Immature natural killer cell (primary cell): ENCODE data around the gene EXOSC6. TPM values are rescaled to one million over a fixed set of nuclear protein-coding genes. Genes with fewer than 3 reads are reported as not detected.
"Not testable (repeated sequence)": the region's sequence is repeated elsewhere in the genome, so short reads cannot be mapped to it uniquely, and the experiment has no call there.

Source experiments
- DNase-seq, 3 donors: peaks; one replicate each; pipeline ENCODE4 v3.0.0; 2022; ENCODE audit warnings: mixed read lengths in 1 of 3
- H3K27ac Mint-ChIP-seq, 6 donors: one replicate each; pipeline ENCODE4 v1.8.0; 2020; ENCODE audit warnings: mixed read lengths in 6 of 6, mild to moderate bottlenecking in 5 of 6, inconsistent platforms in 4 of 6, moderate library complexity in 3 of 6
- H3K27me3 Mint-ChIP-seq, 3 donors: one replicate each; pipeline ENCODE4 v1.8.0; 2020 to 2021; ENCODE audit warnings: low read depth in 3 of 3, mild to moderate bottlenecking in 3 of 3, mixed read lengths in 3 of 3, moderate library complexity in 3 of 3, inconsistent platforms in 1 of 3
- H3K36me3 Mint-ChIP-seq, 3 donors: one replicate each; pipeline ENCODE4 v1.8.0; 2020; ENCODE audit warnings: mixed read lengths in 3 of 3, inconsistent platforms in 2 of 3, mild to moderate bottlenecking in 2 of 3
- H3K4me1 Mint-ChIP-seq, 2 donors: one replicate each; pipeline ENCODE4 v1.8.0; 2020; ENCODE audit warnings: inconsistent platforms in 2 of 2, mild to moderate bottlenecking in 2 of 2, mixed read lengths in 2 of 2, moderate library complexity in 1 of 2
- H3K4me3 Mint-ChIP-seq, 5 donors: one replicate each; pipeline ENCODE4 v1.8.0; 2020; ENCODE audit warnings: mild to moderate bottlenecking in 5 of 5, mixed read lengths in 5 of 5, inconsistent platforms in 3 of 5, moderate library complexity in 3 of 5
- H3K9me3 Mint-ChIP-seq, 6 donors: one replicate each; pipeline ENCODE4 v1.8.0; 2020; ENCODE audit warnings: mild to moderate bottlenecking in 6 of 6, mixed read lengths in 6 of 6, inconsistent platforms in 4 of 6, moderate library complexity in 3 of 6
- polyA plus RNA-seq, 3 donors: library from polyadenylated mRNA; unstranded; fragments of 300-500 nt; fragmentation: Illumina TruSeq; gene quantifications; one replicate each; pipeline ENCODE4 v1.2.3, GENCODE V29; 2021

EXOSC6 gene
- polyA plus RNA-seq, 3 donors from 2014 or later: 3.9 to 11.8 (median 5.9) TPM

GRCh38 chr16:70250748-70251628 lies 752 bp downstream of the EXOSC6 start:
- peak overlapping the region; percentile 69 to 83 (median 77) for H3K4me3 Mint-ChIP-seq
- no peaks in the 10 kb centered on the region for H3K9me3 Mint-ChIP-seq
- peaks cover 0 to 6% (median 2%) of the 10 kb centered on the region in 3 donors for H3K27me3 Mint-ChIP-seq
- peak overlapping the region in 4 of 6 donors; percentile 69 to 81 (median 79) for H3K27ac Mint-ChIP-seq
- H3K36me3 Mint-ChIP-seq: no peaks in the 10 kb centered on the region
- H3K4me1 Mint-ChIP-seq: peaks cover 23 to 38% of the 10 kb centered on the region in 2 donors
- DNase-seq: no peak

DNA sequence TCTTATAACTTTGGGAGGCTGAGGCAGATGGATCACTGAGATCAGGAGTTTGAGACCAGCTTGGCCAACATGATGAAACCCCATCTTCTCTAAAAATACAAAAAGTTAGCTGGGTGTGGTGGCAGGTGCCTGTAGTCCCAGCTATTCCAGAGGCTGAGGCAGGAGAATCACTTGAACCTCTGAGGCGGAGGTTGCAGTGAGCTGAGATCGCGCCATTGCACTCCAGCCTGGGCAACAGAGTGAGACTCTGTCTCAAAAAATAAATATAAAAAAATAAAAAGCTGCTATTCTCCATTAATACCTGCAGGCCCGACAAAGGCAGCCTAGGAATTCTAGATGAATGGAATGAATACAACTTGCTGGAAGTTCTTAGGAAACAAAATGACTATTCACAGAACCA lies 2.0 kb downstream of the EXOSC6 start:
- not testable (repeated sequence) for H3K27me3 Mint-ChIP-seq, H3K36me3 Mint-ChIP-seq, H3K9me3 Mint-ChIP-seq, DNase-seq
- H3K27ac Mint-ChIP-seq: peak overlapping the region in 5 of 6 donors; percentile 53 to 82 (median 71)
- peak overlapping the region in 4 of 5 donors; percentile 44 to 75 (median 56) for H3K4me3 Mint-ChIP-seq
- peaks cover 23 to 40% of the 10 kb centered on the region in 2 donors for H3K4me1 Mint-ChIP-seq

GRCh38 chr16:70238773-70239172 lies 13.0 kb downstream of the EXOSC6 start:
- H3K36me3 Mint-ChIP-seq, H3K9me3 Mint-ChIP-seq, H3K4me1 Mint-ChIP-seq, H3K27me3 Mint-ChIP-seq, DNase-seq, H3K4me3 Mint-ChIP-seq: not testable (repeated sequence)
- peak overlapping the region in 2 of 6 donors; percentile 9 to 54 for H3K27ac Mint-ChIP-seq

DNA sequence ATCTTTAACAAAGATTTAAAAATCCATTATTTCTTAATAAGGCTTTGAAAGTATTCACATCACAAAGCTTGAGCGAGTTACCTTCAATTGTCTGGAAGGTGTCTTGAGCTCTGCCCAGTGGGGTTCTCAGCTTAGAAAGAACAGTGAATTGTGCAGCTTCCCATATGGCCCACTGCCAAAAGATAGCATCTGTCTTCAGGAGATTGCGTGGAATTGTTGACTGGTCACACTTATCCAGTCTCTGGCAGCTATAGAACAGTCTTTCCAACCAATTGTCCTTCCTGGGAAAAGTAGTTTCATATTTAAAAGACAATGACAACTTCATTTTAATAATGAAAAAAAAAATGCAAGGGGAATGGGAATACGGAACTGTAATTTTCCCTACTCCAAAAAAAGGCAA lies 19.9 kb downstream of the EXOSC6 start:
- peaks cover 4 to 16% (median 6%) of the 10 kb centered on the region in 3 donors for H3K36me3 Mint-ChIP-seq
- H3K9me3 Mint-ChIP-seq, H3K27me3 Mint-ChIP-seq, H3K4me1 Mint-ChIP-seq, H3K27ac Mint-ChIP-seq, H3K4me3 Mint-ChIP-seq, DNase-seq: not testable (repeated sequence)

DNA sequence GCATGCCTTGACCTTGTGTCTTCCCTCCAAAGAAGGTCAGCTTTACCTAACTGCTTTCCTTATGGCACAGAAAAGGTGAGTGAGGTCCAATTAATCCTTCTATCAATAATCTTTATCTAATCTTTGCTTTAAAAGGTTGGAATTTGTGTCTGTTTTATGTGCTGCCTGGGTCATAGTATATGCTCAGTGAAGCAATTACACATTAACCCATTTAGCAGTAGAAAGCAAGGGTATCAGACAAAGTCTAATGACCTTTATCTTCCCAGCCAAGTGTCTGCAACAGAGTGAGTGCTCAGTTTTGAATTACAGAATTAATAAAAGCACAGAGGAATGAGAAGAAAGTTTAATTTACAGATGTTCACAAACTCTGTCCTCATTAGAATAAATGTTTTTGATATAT lies 25.7 kb downstream of the EXOSC6 start:
- not testable (repeated sequence) for H3K4me1 Mint-ChIP-seq

GRCh38 chr16:70225430-70225829 lies 26.3 kb downstream of the EXOSC6 start:
- H3K4me1 Mint-ChIP-seq, H3K9me3 Mint-ChIP-seq, H3K4me3 Mint-ChIP-seq, DNase-seq, H3K27me3 Mint-ChIP-seq, H3K27ac Mint-ChIP-seq: not testable (repeated sequence)
- H3K36me3 Mint-ChIP-seq: peaks cover 3 to 17% (median 3%) of the 10 kb centered on the region in 3 donors

More for the DNA sequence above, 25.7 kb downstream of the EXOSC6 start:
- not testable (repeated sequence) for H3K27me3 Mint-ChIP-seq, DNase-seq, H3K4me3 Mint-ChIP-seq, H3K9me3 Mint-ChIP-seq
- H3K27ac Mint-ChIP-seq: peak overlapping the region in 1 of 6 donors; percentile 28
- peaks cover 3 to 16% (median 3%) of the 10 kb centered on the region in 3 donors for H3K36me3 Mint-ChIP-seq

DNA sequence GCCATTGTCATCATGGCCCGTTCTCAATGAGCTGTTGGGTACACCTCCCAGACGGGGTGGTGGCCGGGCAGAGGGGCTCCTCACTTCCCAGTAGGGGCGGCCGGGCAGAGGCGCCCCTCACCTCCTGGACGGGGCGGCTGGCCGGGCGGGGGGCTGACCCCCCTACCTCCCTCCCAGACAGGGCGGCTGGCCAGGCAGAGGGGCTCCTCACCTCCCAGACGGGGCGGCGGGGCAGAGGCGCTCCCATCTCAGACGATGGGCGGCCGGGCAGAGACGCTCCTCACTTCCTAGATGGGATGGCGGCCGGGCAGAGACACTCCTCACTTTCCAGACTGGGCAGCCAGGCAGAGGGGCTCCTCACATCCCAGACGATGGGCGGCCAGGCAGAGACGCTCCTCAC lies 27.1 kb downstream of the EXOSC6 start:
- not testable (repeated sequence) for H3K4me3 Mint-ChIP-seq

DNA sequence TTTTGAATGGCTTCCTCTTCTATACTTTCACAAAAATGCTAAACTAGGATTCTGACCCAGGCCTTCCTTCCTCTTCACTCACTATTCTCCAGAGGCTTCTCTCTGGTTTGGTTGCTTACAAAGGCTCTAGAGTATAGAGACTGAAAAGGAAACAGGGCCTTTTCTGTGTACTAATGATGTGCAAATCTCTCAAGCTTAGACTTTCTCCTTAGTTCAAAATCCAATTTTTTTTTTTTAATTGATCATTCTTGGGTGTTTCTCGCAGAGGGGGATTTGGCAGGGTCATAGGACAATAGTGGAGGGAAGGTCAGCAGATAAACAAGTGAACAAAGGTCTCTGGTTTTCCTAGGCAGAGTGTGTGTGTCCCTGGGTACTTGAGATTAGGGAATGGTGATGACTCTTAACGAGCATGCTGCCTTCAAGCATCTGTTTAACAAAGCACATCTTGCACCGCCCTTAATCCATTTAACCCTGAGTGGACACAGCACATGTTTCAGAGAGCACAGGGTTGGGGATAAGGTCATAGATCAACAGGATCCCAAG lies 27.7 kb downstream of the EXOSC6 start:
- peak overlapping the region in 3 of 6 donors; percentile 56 to 87 (median 72) for H3K27ac Mint-ChIP-seq
- not testable (repeated sequence) for H3K27me3 Mint-ChIP-seq, H3K4me1 Mint-ChIP-seq

More for the DNA sequence above, 27.1 kb downstream of the EXOSC6 start:
- peaks cover 3 to 21% (median 3%) of the 10 kb centered on the region in 3 donors for H3K36me3 Mint-ChIP-seq
- DNase-seq, H3K9me3 Mint-ChIP-seq, H3K4me1 Mint-ChIP-seq, H3K27ac Mint-ChIP-seq, H3K27me3 Mint-ChIP-seq: not testable (repeated sequence)

GRCh38 chr16:70223216-70223615 lies 28.5 kb downstream of the EXOSC6 start:
- not testable (repeated sequence) for H3K4me1 Mint-ChIP-seq, H3K27me3 Mint-ChIP-seq, H3K9me3 Mint-ChIP-seq, H3K4me3 Mint-ChIP-seq, DNase-seq
- peak overlapping the region in 2 of 6 donors; percentile 72 to 87 for H3K27ac Mint-ChIP-seq
- H3K36me3 Mint-ChIP-seq: peaks cover 0 to 22% (median 3%) of the 10 kb centered on the region in 3 donors

More for the DNA sequence above, 27.7 kb downstream of the EXOSC6 start:
- not testable (repeated sequence) for H3K4me3 Mint-ChIP-seq, H3K9me3 Mint-ChIP-seq, DNase-seq
- peaks cover 1 to 24% (median 3%) of the 10 kb centered on the region in 3 donors for H3K36me3 Mint-ChIP-seq

DNA sequence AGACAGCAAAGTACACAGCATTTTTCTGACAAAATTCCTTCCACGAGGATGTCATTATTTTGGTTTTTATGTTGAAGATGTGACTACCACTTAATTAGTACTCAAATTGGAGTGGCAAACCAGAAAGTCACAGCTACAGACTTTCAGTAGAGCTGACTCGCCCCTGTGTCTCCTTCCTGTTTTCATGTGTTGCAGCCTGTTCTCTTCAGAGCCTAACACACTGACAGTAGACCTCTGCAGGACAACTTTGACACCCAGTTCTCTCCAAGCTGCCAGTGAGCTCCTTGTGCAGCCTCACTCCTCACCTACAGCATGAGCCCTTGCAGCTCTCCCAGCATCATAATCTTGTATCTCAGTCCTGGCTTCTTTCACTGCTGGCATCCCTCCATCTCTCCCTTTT lies 29.2 kb downstream of the EXOSC6 start:
- H3K36me3 Mint-ChIP-seq: peaks cover 0 to 22% (median 3%) of the 10 kb centered on the region in 3 donors
- H3K9me3 Mint-ChIP-seq, H3K4me1 Mint-ChIP-seq, H3K4me3 Mint-ChIP-seq, DNase-seq, H3K27me3 Mint-ChIP-seq: not testable (repeated sequence)
- H3K27ac Mint-ChIP-seq: peak overlapping the region in 2 of 6 donors; percentile 40 to 56

DNA sequence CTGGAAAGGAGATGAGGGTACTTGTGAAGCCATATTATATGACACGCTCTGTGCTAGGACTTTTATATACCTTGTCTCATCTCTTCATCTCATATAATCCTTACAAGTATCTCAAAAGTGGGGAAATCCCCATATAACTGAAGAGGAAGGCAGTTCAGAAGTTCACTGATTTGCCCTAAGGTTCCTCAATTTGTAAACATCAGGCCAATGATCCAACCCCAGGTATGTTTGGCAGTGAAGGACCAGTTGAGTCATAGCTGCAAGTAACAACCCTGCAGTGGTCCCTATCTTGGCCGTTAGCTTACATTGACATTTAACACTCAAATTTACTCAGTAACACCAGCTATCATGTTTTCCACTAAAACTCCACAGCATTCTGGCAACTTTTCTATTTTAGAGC lies 33.2 kb downstream of the EXOSC6 start:
- peaks cover 0 to 18% (median 3%) of the 10 kb centered on the region in 3 donors for H3K36me3 Mint-ChIP-seq
- H3K27ac Mint-ChIP-seq, DNase-seq, H3K27me3 Mint-ChIP-seq, H3K4me1 Mint-ChIP-seq, H3K9me3 Mint-ChIP-seq, H3K4me3 Mint-ChIP-seq: not testable (repeated sequence)

- not testable (repeated sequence) for H3K27me3 Mint-ChIP-seq, H3K4me3 Mint-ChIP-seq, H3K27ac Mint-ChIP-seq, H3K4me1 Mint-ChIP-seq, DNase-seq, H3K9me3 Mint-ChIP-seq
- H3K36me3 Mint-ChIP-seq: peaks cover 0 to 12% (median 6%) of the 10 kb centered on the region in 3 donors
Measured at GRCh38 chr16:70206382-70206781, 45.4 kb downstream of the EXOSC6 start.

DNA sequence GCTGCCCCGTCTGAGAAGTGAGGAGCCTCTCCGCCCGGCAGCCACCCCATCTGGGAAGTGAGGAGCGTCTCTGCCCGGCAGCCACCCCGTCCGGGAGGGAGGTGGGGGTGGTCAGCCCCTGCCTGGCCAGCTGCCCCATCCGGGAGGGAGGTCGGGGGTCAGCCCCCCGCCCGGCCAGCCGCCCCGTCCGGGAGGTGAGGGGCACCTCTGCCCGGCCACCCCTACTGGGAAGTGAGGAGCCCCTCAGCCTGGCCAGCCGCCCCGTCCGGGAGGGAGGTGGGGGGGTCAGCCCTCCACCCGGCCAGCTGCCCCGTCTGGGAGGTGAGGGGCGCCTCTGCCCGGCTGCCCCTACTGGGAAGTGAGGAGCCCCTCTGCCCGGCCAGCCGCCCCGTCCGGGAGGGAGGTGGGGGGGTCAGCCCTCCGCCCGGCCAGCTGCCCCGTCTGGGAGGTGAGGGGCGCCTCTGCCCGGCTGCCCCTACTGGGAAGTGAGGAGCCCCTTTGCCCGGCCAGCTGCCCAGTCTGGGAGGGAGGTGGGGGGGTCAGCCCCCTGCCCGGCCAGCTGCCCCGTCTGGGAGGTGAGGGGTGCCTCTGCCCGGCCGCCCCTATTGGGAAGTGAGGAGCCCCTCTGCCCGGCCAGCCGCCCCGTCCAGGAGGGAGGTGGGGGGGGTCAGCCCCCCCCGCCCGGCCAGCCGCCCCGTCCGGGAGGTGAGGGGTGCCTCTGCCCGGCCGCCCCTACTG lies 46.9 kb downstream of the EXOSC6 start:
- H3K36me3 Mint-ChIP-seq: peaks cover 0 to 11% (median 5%) of the 10 kb centered on the region in 3 donors
- H3K9me3 Mint-ChIP-seq, H3K27ac Mint-ChIP-seq, DNase-seq, H3K4me1 Mint-ChIP-seq, H3K27me3 Mint-ChIP-seq, H3K4me3 Mint-ChIP-seq: not testable (repeated sequence)

DNA sequence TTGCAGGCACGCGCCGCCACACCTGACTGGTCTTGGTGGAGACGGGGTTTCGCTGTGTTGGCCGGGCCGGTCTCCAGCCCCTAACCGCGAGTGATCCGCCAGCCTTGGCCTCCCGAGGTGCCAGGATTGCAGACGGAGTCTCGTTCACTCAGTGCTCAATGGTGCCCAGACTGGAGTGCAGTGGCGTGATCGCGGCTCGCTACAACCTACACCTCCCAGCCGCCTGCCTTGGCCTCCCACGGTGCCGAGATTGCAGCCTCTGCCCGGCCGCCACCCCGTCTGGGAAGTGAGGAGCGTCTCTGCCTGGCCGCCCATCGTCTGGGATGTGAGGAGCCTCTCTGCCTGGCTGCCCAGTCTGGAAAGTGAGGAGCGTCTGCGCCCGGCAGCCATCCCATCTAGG lies 47.7 kb downstream of the EXOSC6 start:
- H3K27me3 Mint-ChIP-seq, H3K36me3 Mint-ChIP-seq, H3K27ac Mint-ChIP-seq, H3K9me3 Mint-ChIP-seq, DNase-seq, H3K4me1 Mint-ChIP-seq, H3K4me3 Mint-ChIP-seq: not testable (repeated sequence)
